HL-60 (cell line): ENCODE measurements around the gene EPHB2.

Source experiments
- DNase-seq, 2 experiments: peaks; one replicate each; pipeline ENCODE4 v3.0.0-alpha.2; 2010 to 2020; ENCODE audit warnings: low read depth in 1 of 2, low spot score in 1 of 2
- H3K27ac ChIP-seq: fragments of 250-450 bp; sonication (Bioruptor Pico); replicated peaks from 2 replicates; pipeline ENCODE4 v1.5.1; 2020; ENCODE audit warnings: mild to moderate bottlenecking, moderate library complexity
- H3K27me3 ChIP-seq: fragments of 250-450 bp; sonication (Bioruptor Pico); 2 replicates; pipeline ENCODE4 v1.5.1; 2021; ENCODE audit warnings: mild to moderate bottlenecking, moderate library complexity; ENCODE audit not compliant: insufficient read depth, poor library complexity, severe bottlenecking
- H3K4me3 ChIP-seq: replicated peaks from 2 replicates; pipeline ENCODE4 v1.5.1; 2011; ENCODE audit warnings: mild to moderate bottlenecking, control low read depth, low read length; ENCODE audit not compliant: insufficient read depth
- GABPA ChIP-seq: IDR thresholded peaks from 2 replicates; pipeline ENCODE4 v1.6.1; 2012; ENCODE audit warnings: low read depth
- POLR2AphosphoS5 ChIP-seq: IDR thresholded peaks from 2 replicates; pipeline ENCODE4 v1.6.1; 2012; ENCODE audit warnings: low read depth
- REST ChIP-seq: IDR thresholded peaks from 2 replicates; pipeline ENCODE4 v1.6.1; 2012; ENCODE audit warnings: low read depth; ENCODE audit not compliant: insufficient replicate concordance
- SPI1 ChIP-seq: IDR thresholded peaks from 2 replicates; pipeline ENCODE4 v1.6.1; 2012; ENCODE audit warnings: low read depth, mild to moderate bottlenecking, borderline replicate concordance
- TF ChIP-seq, protein P1 (sequence below): IDR thresholded peaks from one replicate; pipeline ENCODE4 v1.5.1; 2011; ENCODE audit warnings: low read length, control low read depth, inconsistent platforms; ENCODE audit not compliant: insufficient read depth

EPHB2 gene

GRCh38 chr1:22877980-22878379 lies 167.3 kb downstream of the EPHB2 start:
- Histone ChIP-seq H3K27me3 (peaks cover 6% of the 10 kb centered on the region), H3K27ac (no peak overlapping the region), H3K4me3 (no peak overlapping the region)
- no peak for DNase-seq
- no peak for TF ChIP-seq POLR2AphosphoS5
- TF ChIP-seq REST: no peak
- TF ChIP-seq, protein P1, sequence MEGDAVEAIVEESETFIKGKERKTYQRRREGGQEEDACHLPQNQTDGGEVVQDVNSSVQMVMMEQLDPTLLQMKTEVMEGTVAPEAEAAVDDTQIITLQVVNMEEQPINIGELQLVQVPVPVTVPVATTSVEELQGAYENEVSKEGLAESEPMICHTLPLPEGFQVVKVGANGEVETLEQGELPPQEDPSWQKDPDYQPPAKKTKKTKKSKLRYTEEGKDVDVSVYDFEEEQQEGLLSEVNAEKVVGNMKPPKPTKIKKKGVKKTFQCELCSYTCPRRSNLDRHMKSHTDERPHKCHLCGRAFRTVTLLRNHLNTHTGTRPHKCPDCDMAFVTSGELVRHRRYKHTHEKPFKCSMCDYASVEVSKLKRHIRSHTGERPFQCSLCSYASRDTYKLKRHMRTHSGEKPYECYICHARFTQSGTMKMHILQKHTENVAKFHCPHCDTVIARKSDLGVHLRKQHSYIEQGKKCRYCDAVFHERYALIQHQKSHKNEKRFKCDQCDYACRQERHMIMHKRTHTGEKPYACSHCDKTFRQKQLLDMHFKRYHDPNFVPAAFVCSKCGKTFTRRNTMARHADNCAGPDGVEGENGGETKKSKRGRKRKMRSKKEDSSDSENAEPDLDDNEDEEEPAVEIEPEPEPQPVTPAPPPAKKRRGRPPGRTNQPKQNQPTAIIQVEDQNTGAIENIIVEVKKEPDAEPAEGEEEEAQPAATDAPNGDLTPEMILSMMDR: no peak
- TF ChIP-seq SPI1: no peak
- TF ChIP-seq GABPA: no peak

- H3K27ac ChIP-seq: no peak overlapping the region
- no peak for DNase-seq
- TF ChIP-seq, protein P1: no peak
- no peak for TF ChIP-seq GABPA
- TF ChIP-seq SPI1: no peak
- no peak for TF ChIP-seq POLR2AphosphoS5
- TF ChIP-seq REST: no peak
Measured at GRCh38 chr1:22878626-22879025, 168.0 kb downstream of the EPHB2 start.

DNA sequence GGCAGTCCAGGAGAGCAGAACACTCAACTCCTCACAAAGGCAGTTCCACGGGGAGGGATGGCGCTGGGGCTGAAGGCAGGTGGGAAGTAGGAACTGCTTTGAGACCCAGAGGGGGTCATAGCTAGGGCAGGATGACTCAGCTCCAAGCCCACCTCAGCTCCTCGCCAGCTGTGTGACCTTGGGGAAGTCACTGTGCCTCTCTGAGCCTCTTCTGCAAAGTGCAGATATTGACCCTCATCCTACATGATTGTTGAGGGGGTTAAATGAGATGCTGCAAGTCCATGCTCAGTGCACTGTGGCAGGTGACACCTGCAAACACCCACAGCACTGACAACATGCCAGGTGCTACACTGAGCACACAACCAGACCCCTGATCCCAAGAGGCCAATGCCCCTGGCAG lies 168.8 kb downstream of the EPHB2 start:
- Histone ChIP-seq H3K27ac (no peak overlapping the region), H3K27me3 (peaks cover 4% of the 10 kb centered on the region), H3K4me3 (no peak overlapping the region)
- TF ChIP-seq REST: no peak
- no peak for DNase-seq

More at GRCh38 chr1:22878626-22879025, 168.0 kb downstream of the EPHB2 start:
- Histone ChIP-seq H3K27me3 (peaks cover 4% of the 10 kb centered on the region), H3K4me3 (no peak overlapping the region)

DNA sequence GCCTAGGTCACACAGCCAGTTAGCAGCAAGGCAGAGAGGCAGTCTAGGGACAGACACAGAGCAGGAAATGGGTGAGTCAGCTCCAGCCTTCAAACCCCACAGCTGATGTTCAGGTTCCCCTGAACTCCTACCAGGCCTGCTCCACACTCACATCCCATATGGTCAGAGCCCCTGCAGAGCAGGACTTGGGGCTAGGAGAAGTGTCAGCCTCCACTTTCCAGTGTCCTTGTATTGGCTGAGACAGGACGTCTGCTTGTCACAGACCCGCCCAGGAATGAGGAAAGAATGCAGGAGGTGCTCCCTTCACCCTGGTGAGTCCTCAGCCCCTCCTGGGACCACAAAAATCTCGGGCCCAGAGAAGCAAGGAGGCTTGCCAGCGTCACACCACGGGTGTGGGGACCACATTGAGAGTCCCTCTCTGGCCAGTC lies 169.5 kb downstream of the EPHB2 start:
- Histone ChIP-seq H3K4me3 (no peak overlapping the region), H3K27me3 (peaks cover 7% of the 10 kb centered on the region), H3K27ac (no peak overlapping the region)
- no peak for TF ChIP-seq REST
- no peak for TF ChIP-seq POLR2AphosphoS5
- no peak for TF ChIP-seq GABPA
- TF ChIP-seq SPI1: no peak
- TF ChIP-seq, protein P1: no peak
- no peak for DNase-seq
